GM21529 (cell line): ENCODE data around the gene PARP11.

Experiments used
- ATAC-seq: cut with Tn5 transposase; IDR thresholded peaks from one replicate; pipeline ENCODE4 v1.9.1; 2021; ENCODE audit not compliant: unreplicated experiment

PARP11 gene

GRCh38 chr12:3775385-3776035 lies 97.7 kb downstream of the PARP11 start:
- ATAC-seq = no peak

GRCh38 chr12:3772380-3772779 lies 100.8 kb downstream of the PARP11 start:
- no peak for ATAC-seq

GRCh38 chr12:3771853-3772252 lies 101.3 kb downstream of the PARP11 start:
- no peak for ATAC-seq

GRCh38 chr12:3770891-3771290 lies 102.3 kb downstream of the PARP11 start:
- ATAC-seq = no peak

GRCh38 chr12:3768911-3769447 lies 104.2 kb downstream of the PARP11 start:
- ATAC-seq = no peak

GRCh38 chr12:3761116-3761735 lies 112.0 kb downstream of the PARP11 start:
- no peak for ATAC-seq

GRCh38 chr12:3759878-3760277 lies 113.3 kb downstream of the PARP11 start:
- ATAC-seq = no peak
